Fibroblast of skin of right biceps (primary cell): ENCODE results near the gene TUBA3E.
"Not testable (repeated sequence)": the region's sequence is repeated elsewhere in the genome, so short reads cannot be mapped to it uniquely, and the experiment has no call there.

ENCODE experiments used
- DNase-seq: peaks from one replicate; pipeline ENCODE4 v3.0.0-alpha.2; 2013

The TUBA3E gene

DNA sequence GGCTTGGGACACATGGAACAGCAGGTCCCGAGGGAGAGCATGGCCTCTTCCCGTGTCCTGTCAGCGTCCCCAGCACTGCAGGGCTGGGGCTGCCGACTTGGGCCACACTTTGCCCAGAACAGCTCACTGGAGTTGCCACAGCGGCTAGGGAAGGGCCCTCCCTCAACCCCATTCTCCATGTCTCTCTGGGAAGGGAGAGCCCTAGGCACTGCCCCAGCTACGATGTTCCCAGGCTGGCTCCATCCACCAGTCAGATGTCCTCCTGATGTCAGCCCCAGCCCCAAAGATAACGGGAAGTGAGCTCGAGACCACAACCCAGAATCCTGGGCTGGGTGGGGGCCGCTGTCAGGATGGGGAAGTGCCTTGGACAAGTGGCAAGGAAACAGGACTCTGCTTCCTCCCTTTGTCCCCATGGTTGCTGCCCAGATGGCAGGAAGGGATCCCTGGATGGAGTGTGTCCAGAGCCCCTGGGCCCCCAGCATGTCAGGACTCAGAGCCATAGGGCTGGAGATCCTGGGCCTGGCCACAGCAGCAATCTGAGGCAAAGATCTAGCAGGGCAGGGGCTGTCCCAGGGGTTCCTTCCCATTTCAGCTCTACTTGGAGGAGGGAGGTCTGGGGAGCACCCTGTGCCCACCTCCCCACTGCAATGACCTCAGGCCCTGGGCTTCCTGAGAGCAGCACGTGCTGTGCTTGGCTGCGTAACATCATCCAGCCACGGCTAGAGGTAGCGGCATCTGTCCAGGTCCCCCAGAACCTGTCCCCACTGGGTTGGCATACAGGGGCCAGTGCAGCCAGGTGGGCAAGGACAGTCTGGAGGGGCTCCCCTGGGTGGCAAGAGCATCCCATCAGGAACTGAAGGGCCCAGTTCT is 55.6 kb downstream of the TUBA3E start:
- not testable (repeated sequence) for DNase-seq
